Eye (tissue), 1 donor: ENCODE data around the gene SPON1.

Source experiments
- DNase-seq: peaks from one replicate; pipeline ENCODE4 v3.0.0-alpha.2; 2015

The SPON1 gene

DNA sequence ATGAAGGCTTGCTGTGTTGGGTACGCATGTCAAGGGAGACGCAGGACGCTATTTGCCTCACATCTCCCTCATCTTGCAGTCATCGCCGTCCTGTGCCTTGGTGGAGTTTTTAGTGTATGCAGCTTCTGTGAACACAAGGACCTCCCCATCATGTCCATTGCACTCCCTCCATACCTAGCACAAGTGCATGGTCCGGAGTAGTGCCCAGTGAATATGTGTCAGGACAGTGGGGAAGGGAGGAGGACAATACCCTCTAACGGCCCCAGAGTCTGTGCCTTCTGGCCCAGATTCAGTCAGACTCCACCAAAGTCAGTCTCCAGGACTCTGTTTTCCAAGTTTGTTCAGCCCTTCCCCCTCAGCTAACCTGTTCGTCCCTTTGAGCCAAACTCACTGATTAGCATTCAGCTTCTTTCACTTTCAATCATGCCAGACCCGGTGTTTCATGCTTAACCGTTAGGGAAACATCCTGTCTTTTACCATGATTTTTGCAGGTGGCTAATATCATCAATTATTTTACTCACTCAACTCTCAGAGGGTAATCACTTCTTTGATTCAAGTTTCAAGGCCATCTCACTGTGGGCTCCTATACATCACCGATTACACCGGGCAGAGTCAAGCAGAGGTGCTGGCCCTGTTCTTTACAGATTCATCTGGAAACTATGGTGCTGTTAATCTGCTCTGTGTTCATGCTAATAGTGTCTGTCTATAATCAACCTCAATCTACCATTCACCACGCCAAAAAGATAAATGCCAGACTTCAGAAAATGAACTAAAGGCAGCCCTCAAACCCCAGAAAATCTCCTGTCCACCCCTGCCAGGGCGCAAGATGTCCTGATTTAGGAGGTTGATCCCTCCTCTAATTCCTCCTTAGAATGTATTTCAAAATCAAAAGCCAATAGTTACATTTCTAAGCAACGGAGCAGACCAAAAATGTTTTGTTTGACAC, 240.0 kb downstream of the SPON1 start:
- DNase-seq = no peak

DNA sequence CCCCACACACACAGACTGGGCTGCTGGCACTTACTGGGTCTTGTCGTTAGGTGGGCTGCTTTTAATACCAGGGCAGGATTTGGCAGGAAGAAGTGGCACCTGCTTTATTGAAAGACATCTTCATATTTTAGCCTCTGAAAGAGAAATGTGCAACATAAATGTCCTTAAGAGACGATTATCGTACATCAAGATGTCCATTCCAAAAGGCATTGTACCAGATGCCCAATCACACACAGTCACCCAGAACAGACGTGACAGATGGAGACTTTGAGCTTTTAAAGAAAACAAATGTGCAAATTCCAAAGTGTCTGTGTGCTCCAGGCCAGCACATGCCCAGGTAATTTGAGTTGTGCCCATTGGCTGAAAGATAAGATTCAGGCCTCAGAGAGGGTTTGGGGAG, 240.8 kb downstream of the SPON1 start:
- no peak for DNase-seq

DNA sequence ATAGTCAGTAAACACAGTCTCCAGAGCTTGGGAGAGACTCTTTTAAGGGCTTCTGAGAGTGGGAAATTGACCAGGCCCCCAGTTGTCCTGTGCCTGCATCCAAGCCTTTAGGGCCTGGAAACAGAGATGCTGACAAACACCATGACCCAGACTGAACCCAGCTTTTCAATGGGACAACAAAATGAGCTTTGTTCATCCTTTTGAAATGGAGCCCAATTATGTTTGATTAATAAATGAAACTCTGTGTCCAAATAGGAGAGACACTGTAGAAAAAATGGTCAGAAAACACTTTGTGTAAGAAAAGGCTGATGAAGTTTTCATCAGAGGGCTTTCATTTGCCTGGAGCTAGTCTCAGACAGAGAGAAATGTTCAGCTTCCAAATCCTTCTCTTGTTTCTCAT, 250.5 kb downstream of the SPON1 start:
- no peak for DNase-seq

DNA sequence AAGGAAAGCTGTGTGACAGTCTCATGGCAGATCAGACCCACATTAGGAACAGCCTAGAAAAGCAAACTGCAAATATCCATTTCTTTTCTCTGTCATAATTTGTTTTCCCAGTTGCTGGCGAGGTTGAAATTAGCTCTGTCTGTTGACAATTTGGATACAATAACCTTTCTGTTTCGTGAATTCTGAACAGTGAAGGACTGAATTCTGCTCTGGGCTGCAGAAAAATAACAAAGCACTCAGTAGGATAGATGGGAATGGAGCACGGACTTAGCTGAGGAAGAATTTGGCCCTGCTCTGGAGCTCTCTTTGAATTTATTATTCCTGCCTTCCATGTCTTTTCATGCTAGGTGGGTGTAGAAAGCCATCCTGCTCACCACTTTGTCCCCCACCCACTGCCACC, 256.2 kb downstream of the SPON1 start:
- DNase-seq = no peak

DNA sequence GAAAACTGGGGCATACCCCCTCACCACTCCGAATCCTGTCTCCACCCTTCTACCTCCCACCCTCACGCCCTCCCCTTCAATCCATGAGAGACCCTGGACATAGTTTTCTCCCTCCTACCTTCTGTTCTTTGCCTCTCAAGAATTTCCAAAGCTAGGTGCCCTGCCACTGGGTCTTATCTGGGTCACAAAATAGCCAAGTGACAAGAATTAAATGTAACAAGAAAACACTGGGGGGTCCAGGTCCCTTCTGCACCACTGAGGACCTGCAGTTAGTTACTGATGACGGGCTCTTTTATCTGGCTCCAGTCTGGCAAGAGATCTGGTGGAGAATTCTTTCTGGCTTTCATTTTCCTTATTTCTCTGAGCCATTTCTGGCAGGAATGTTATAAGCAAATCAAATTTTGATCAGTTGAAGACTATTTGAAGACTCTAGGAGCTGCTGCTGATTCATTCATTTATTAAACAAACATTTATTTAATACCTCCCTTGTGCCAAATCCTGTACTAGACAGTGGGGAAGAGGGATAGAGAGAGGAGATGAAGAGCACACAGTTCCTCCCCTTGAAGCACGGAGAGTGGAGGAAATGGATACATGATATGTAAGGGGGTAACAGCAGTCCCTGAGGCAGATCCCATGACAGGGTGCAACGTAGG, 261.2 kb downstream of the SPON1 start:
- peak; percentile 92 for DNase-seq

DNA sequence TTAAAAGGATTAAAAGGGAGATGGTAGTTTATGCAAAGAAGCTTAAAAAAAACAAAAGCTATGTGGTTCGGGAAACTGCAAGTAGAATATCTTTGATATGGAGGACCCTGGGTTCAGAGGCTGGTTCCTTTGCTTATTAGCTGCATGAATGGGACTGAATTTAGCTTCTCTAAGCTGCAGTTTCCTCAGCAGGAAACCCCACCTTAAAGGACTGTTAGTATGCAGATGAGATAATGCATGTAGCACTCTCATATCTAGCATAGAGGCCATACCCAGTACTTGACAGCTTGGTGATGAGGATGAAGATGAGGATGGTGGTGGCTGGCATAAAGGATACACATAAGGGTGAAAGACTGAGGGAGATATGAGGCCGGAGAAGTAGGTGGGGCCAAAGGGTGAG, 261.9 kb downstream of the SPON1 start:
- DNase-seq = peak; percentile 21

DNA sequence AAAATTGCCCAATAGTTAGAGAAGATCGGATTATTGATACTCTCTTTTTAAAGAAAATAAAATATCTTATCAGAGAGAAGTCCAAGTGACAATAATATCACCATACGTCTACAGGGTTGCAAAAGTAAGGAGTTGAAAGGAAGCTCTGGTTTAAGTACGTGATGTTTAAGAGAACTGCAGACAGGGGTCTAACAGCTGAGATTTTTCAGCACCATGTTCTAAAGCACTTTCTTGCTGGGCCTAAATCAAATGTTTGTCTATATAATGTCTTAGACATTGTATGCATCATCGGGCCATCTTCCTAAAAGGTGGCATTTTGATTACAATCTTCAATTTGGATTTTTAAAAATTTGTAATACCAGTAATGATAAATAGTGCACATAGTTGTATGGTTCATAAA, 263.1 kb downstream of the SPON1 start:
- DNase-seq = no peak

DNA sequence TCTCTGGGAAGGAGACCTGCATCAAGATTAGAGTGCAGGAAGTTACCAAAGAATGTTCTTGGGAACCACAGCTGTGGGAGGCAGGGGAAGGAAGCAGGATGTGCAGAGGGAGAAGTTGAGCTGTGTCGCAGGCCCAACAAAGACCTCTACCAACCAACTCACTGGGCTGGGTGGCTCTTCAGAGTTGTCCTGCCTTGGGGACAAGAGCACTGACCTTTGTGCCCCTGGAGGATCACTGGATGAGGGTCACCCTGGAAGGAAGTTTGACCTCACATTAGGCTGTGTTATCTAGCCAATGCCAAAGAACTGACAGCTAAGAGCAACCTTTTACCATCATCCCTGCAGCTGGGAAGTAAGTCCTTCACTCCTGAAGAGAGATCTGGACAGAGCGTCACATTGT, 265.8 kb downstream of the SPON1 start:
- no peak for DNase-seq

DNA sequence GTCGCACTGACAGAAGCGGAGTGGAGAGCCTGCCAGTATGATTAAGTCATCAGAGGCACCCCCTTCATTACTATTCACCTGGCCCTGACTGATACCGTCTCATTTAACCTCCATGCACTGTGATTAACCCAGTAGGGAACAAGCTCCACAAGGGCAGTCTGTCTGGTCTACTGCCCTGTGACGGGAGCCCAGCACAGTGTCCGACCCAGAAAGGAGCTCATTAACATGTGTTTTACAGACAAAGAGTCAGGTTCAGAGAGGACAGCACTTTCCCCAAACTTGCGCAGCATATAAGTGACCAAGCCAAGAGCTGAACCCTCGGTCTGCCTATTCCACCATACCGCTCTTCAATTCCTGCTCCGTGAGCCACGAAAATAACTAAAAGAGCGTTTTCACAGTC, 266.9 kb downstream of the SPON1 start:
- no peak for DNase-seq

DNA sequence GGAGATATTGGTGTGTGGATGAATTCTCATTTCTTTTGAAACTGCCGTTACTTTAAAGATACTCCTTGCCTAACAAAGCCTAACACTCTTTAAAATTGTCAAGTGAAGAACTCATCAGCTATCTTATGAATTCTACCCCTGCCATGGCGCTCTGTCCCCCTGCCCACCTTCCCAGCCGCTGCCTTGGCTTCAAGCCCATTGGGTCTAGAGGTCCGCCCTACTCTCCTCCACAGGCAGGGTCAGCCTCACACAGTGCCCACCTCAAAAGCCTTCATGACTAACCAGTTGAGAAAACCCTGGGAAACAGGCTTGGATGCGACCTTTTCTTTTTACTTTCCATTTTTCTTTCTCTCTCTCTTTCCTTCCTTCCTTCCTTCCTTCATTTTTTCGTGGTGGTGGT, 267.9 kb downstream of the SPON1 start:
- DNase-seq = no peak

DNA sequence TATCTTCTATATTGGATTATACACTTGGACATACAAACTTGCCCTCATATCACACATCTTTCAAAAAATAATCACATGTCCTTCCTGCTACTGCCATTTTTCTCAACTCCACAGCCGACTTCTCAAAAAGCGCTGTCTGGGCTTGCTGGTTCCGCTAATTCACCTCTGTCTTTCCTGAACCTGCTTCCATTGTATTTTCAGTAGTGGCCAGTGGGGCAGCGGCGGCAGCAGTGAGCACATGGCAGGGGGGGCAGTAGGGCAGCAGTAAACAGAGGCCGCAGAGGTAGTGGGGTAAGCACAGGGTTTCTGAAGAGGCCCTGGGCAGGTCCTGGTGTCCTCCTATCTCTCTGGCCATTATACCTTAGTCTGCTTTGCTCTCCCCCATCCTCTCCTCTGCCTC, 270.1 kb downstream of the SPON1 start:
- DNase-seq = no peak

DNA sequence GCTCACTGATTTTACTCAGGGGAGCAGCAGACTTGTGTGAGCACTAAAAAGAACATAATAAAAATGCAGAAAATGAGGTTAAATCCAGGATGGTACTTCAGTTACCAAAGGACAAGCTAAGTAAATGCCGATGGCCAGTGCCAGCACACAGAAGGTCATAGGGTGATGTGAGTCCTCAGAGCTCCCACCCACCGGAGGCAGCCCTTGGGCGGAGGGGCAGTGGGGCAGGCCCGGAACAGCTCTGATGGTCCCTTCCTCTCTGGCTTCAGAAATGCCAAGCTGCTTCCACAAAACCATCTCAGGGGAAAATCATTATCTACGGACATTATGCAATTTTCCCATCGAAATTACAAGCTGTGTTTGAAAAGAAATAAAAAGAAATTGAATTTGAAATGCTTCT, 271.9 kb downstream of the SPON1 start:
- DNase-seq = no peak

DNA sequence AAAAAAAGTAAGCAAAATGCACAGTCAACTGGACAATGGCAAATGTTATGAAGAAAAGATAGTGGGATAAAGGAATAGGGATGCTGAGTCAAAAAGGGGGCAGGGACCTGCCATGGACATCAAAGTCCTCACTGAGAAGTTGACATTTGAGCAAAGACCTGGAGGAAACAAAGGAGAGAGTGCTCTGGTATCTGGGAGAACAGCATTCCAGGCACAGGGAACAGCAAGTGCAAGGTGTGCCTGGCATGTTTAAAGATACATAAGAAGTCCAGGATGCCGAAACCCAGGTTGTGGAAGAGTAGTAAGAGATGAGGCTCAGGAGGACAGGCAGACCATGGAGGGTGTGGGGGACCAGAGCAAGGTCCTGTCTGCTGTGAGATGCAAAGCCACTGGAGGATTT, 273.2 kb downstream of the SPON1 start:
- DNase-seq = no peak

DNA sequence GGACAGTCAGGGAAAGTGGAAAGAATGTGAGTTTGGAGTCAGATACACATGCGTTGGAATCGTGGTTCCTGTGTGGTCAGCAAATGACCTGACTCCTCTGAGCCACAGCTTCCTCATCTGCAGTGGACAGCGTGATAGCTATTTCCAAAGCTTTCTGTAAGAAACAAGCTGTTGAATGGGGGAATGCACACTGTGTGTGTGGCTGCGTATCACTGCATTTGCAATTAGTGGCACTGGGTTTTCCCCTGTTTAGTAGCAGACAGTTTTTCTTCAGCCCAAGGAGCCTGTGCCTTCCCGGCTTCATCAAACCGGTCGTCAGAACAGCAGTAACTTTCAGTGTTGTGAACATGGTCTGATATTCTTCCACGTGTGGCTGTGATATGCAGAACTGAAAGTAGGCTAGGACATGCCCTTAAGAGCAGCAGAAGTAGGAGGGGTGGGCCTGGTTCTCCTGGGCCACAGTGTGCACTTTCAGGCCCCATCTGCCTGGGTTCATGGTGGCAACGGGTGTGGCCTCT, 275.0 kb downstream of the SPON1 start:
- no peak for DNase-seq

DNA sequence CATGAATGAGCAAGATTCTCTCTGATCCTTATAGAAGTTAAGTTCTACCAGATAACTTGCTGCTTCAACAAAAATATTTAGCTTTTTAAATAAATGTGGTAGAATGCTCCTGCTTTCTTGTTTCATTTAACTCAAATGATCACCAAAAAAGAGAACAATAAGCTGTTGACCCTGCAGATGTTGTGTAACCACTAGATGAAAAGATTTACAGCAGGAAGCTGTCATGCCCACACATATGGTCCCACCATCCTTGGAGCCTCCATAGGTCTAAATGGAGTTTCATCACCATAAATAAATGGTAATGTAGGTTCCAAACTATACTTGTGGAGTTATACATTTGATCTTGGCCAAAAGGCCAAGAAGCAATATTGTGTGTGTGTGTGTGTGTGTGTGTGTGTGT, 277.7 kb downstream of the SPON1 start:
- no peak for DNase-seq

DNA sequence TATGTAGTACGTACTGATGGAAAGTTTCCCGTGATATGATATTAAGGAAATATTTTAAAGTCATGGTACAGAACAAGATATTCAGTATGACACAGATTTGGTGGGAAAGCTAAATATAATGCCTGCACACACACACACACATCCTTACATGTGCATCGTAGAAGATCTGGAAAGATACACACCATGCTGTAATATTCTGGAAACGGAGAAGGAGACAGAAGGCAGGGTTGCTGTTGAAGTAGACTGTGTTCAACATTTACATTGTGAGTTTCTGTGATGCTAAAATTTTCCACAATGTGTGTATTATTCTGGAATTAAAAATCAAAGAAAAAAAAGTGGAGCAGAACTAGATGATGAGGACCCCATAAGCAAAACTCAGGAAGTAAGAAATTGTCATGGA, 278.4 kb downstream of the SPON1 start:
- DNase-seq = no peak

DNA sequence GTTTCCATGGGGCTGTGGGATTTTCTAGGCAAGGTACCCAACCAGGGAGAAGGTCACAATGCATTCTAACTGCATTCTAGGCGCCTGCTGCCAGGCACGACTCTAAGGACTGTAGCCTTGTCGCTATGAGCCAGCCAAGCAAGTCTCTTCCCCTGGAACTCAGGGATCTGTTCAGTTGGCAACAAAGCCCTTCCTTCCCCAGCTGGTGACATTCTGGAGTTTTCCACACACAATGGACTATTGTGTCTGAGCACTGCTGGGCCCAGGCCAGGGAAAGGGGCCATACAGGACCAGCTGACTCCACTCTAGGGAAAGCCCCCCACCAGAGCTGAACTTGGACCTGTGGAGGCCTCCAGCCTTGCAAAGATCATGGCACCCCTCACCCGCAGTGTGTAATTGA, 279.7 kb downstream of the SPON1 start:
- DNase-seq = peak; percentile 30

DNA sequence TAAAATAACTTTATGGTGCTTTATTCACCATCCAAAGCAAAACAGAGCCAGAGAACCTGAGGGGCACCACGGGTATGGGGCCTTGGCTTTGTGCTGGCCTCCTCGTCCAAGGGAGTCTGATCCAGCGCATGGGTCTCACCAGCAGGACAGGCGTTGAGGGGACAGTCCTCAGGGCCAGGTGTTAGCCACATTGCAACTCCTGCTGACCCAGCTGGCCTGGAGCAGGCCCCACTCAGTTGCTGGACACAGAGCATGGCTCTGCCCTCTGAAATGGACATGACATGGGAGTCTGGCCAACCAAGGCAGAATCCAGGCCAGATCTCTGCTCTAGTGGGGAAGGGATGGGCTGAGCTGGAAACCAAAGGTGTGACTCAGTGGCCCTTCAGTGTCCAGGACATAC, 280.2 kb downstream of the SPON1 start:
- no peak for DNase-seq

DNA sequence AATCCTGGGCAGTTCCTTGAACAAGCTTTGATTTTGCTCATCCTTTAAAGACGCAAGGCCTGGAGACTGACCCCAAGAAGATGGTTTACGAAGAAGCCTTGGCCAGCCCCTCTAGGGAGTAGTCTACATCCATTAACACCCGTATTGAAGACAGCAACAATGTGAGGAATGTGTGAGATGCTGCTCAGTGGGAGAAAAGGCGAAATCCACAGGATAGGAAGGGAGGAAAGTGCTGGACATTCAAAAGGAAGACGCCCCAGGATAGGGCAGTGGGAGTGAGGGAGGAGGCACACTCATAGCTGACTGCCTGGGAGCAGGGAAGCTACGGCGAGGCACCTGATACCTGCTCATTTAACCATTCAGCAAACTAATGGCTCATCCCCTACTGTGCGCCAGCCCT, 282.4 kb downstream of the SPON1 start:
- DNase-seq = no peak

DNA sequence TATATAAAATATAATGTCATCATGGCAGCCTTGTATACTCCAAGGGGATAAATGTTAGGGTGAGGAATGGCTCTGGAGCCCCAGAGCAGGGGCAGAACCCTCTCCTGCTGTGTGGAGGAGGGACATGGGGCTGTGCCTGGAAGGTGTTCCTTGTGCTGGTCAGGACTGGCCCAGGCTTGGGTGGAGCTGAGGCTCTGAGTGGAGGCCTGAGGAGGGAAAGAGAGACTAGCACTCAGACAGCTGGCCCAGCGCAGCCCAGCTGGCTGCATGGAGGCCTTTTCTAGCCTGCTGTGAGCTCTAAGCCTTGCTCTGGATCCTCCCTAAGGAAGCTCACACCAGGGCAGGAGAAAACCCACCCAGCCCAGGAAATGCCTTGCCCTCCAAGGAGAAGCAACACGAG, 282.9 kb downstream of the SPON1 start:
- no peak for DNase-seq

DNA sequence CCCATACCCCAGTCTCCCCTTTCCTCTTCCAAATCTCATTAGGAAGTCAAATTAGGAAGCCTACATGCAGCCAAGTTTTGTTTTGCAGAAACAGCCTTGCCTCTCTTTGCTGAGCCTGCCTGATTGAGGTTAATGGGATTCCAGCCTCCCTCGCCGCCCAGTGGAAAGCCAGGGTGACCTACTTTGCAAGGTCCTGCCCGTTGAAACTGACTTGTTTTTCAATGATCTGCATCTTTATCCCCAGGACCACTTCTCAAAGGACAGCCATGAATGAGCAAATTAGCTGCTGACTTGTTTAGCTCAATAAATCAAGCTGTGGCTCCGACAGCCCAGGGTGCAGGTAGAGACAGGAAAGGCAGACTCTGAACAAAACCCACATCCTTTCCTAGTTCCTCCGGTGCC, 286.1 kb downstream of the SPON1 start:
- peak; percentile 85 for DNase-seq

DNA sequence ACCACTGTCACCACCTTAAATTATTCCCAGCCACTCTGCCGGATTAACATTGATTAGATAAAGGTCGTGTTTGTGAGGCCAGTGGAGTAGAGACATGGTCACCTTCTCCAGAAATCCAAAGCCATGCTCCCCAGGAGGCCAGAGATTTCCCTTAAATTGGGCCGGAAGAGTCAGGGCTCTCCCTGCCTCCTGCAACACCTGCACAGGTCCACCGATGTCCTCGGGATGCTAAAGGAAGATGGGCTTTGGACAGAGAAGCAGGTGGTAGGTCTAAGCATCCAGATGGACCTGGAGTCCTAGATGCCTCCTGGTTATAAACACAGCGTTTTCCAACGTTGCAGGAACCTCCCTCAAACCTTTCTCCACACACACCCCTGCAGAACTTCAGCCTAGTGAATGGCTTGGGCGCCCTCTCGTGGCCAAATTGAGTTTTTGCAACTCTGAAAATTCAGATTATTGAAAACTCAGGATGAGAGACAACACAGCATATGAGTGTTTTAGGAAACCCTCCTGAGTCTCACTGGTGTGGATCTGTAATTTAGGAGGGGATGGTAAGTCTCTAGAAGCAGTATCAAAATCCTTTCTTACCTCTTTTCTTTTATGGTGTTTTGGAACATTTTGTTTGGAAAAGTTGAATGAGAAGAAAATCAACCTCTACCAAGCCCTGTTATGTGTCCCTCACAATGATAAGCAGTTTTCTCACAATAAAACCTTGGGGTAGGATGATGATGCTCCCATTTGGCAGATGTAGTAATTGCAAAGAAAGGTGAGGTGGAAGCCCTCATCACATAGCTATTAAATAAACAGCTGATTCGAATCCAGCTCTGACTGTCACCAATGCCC, 286.8 kb downstream of the SPON1 start:
- peak; percentile 91 for DNase-seq

DNA sequence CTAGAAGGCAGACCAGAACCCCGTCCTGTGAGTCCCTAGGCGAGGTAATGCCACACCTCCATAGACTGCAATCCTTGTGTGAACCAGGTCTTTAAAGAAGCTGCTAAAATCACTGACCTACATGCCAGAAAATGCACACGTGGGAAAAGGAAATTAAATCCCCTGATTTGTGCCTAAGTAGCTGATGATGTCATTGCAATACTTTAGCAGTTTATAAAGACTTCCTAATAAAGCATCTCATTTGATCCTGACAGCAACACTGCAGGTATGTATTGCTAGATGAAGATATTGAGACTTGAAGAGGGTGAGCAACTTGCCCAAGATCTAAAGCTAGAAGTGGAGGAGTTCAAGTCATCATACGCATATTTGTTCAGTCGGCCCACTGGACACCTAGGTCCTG, 289.2 kb downstream of the SPON1 start:
- DNase-seq = no peak
